GM21447 (cell line): ENCODE measurements around the gene ERFL.
"Not testable (repeated sequence)": the region's sequence is repeated elsewhere in the genome, so short reads cannot be mapped to it uniquely, and the experiment has no call there.

ENCODE experiments used
- ATAC-seq: cut with Tn5 transposase; IDR thresholded peaks from one replicate; pipeline ENCODE4 v1.9.1; 2021; ENCODE audit not compliant: unreplicated experiment

The ERFL gene

GRCh38 chr19:41944336-41944735, 16.1 kb upstream of the ERFL start:
- ATAC-seq, result no peak

DNA sequence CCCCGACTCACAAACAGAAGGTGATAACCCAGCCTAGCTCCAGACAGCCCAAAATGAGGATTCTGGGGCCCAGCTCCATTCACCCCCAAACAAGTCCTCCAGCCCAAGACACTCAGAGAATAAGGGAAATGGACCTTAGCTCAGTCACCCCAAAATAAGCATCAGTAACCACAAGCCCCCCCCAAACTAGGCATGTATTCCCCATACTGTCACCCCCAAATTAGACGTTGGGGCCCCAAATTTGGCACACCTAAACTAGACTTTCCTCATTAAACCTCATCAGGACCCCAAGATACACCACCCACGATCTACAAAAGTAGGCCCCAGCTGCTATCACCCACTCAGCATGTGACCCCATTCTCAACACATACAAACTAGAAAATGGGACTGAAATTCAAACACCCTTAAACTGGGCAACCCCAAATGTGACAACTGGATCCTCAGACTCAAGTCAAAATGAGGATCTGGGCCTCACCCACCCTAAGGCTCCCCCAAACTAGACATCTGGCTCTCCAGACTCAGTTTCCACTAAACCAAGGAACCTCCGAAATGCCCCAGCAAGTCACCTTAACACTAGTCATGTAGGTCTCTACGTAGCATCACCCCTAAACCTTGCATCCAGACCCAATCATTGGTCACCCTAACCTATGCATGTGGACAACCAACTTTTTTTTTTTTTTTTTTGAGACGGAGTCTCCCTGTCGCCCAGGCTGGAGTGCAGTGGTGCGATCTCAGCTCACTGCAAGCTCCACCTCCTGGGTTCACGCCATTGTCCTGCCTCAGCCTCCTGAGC, 13.4 kb upstream of the ERFL start:
- ATAC-seq, result no peak

DNA sequence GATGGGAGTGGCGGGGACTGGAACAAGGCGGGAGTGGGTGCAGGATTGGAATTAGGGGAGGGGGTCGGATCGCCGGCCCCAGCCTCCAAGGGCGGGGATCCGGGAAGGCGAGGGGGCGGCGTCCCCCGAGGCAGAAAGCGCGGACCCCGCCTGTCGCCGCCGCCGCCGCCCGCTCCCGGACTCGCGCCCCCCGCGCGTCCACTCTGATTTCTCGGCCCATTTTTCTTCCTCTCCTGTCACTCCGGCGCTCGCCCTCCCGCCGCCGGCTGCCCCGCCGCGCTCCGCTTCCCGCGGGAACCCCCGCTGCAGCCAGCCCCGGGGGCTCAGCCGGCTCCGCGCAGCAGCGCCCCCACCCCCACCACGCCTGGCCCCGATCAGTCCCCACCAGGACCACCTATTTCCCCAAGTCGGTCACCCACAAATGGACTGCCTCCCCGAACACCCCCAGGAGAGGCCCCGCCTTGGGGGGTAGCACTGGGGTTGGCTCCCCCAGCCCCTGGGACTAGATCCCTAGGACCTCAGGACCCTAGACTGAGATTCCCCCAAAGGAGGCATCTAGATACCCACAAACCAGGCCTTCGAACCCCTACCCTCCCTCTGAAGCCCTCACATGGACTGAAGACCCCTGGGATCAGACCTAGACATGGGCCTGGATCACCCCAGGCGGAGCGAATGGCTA, 12.6 kb upstream of the ERFL start:
- ATAC-seq, result no peak

GRCh38 chr19:41939861-41940730, 11.8 kb upstream of the ERFL start:
- ATAC-seq, result no peak

DNA sequence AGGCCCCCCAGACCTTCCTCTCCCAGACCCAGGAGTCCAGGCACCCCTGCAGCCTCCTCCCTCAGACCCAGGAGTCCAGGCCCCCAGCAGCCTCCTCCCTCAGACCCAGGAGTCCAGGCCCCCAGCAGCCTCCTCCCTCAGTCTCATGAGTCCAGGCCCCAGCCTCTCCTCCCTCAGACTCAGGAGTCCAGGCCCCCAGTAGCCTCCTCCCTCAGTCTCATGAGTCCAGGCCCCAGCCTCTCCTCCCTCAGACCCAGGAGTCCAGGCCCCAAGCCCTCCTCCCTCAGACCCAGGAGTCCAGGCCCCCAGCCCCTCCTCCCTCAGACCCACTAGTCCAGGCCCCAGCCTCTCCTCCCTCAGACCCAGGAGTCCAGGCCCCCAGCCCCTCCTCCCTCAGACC, 11.0 kb upstream of the ERFL start:
- not testable (repeated sequence) for ATAC-seq

- no peak for ATAC-seq
These were observed 9.5 kb upstream of the ERFL start for GRCh38 chr19:41937525-41938468.

GRCh38 chr19:41936961-41937360, 8.7 kb upstream of the ERFL start:
- ATAC-seq, result no peak

- no peak for ATAC-seq
These were observed 8.2 kb upstream of the ERFL start for GRCh38 chr19:41936416-41936850.

GRCh38 chr19:41935760-41936415, 7.6 kb upstream of the ERFL start:
- ATAC-seq, result no peak

DNA sequence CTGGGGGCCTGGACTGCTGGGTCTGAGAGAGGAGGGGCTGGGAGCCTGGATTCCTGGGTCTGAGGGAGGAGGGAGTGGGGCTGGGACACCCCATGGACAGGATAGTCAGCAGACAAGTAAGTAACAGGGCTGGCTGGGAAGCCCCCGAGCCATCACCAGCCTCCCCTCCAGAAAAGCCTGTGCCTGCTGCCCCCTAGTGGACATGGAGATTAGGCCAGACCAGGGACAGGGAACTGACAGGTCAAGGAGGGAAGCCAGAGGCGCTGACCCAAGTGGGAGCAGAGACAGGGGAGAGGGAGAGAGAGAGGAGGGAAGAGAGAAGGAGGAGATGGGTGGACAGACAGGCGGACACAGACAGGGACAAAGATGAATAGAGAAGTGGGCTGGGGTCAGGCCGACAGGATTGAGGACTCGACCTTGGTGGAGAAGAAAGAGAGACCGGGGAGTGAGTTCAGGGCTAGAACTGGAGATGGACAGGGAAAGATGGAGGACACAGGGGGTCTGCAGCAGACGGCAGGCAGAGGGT, 6.7 kb upstream of the ERFL start:
- ATAC-seq, result peak; percentile 65

GRCh38 chr19:41933693-41934426, 5.6 kb upstream of the ERFL start:
- no peak for ATAC-seq

- no peak for ATAC-seq
These were observed 4.6 kb upstream of the ERFL start for GRCh38 chr19:41932720-41933332.

DNA sequence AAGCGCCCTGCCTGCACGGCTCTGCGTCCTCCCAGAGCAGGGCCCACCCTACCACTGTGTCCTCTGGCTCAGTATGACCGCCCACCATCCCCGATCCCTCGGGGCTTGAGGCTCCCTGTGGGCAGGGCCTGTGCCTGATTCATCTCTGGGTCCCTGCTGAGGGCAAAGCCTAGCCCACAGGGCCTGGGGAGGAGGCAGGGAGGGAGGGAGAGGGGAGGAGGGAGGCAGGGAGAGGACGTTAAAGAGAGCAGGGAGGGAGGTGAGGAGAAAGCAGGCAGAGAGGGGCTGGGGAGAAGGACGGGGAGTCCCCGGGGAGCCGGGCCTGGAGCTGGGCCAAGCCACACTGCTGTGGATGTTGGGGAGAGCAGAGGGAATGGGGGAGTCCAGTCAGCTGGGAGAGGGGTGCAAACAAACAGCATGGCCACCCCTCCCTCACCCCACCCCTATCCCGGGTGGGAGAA, 4.0 kb upstream of the ERFL start:
- ATAC-seq, result no peak

DNA sequence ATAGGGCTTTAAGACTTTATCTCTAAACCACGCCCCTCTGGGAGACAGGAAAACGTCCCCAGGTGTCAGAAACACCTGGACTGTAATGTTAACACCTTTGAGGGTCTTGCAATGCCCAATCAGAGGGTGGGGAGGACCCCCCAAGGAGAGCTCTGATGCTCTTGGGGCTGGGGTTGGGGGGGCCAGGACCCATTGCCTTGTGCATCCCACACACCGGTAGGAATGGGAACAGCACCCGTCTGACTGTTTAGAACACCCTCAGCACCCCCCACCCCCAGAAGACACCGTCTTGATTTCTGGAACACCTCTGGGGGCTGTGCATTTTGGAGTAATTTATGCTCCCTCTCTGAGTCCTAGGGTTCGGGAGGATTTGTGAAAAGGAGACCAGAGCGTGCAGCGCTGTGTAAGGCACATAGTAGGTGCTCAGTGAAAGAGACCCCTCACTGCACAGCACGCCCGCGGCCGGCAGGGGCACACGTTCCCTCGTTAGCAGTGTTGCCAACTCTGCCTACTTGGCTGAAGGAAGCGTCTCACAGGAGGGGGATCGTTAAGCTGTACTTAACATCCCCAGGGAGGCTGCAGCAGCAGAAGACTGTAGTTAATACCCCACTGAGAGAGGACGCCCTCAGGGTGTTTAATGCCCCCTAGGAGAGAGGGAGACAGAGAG, 2.8 kb upstream of the ERFL start:
- ATAC-seq, result no peak

- no peak for ATAC-seq
These were observed 2.1 kb upstream of the ERFL start for GRCh38 chr19:41930322-41930722.

- no peak for ATAC-seq
These were observed 1.4 kb upstream of the ERFL start for GRCh38 chr19:41929536-41930071.

DNA sequence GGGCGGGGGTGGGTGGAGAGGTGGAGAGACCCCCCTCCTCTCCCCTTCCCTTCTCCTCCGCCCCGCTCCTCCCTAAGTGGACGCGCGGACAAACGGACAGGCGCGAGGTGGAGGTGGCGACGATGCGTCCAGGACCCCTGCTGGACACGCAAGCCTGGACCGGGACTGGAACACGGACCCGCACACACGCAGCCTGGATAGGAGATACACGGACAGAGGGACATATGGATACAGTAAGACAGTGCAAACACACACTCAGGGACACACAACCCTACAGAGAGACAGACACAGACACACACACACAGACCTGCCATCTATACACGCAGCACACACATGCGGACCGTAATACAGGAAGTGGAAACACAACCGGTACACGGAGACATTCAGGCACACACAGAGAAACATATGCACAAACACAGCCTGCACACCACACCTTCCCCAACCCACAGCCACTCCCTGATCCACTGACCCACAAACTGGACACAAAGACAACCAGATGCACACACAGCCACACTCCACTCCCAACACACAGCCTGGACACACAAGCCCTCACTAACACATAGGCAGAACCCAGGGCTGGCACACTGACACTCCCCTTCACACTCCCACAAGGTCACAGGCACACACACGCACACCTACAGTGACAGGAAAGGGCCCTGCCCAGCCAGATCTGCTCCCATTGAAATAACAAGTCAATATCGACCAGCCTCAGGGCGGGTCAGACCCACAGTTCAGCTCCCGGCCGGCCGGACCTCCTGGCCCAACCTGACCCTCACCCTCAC, 696 bp upstream of the ERFL start:
- ATAC-seq, result no peak
